K562 (cell line): ENCODE results near the gene KXD1. TPM values are rescaled to one million over a fixed set of nuclear protein-coding genes. Genes with fewer than 3 reads are reported as not detected.

Source experiments
- ATAC-seq: fragments of 200-7000 bp; cut with Tn5 transposase; 3 replicates; pipeline ENCODE4 v1.9.1; 2020; ENCODE audit warnings: moderate library complexity
- BruUV-seq: library from RNA; stranded (reverse); fragments of 400-500 nt; replicated peaks from 2 replicates; lab custom pipeline; 2021; lab: Mats Ljungman, UMichigan
- CTCF ChIA-PET: fragments of 300-600 bp; formaldehyde crosslinking; extraction: SDS; loops from one replicate; lab custom pipeline; 2021; ENCODE audit warnings: low intra/inter-chr PET ratio; lab: Yijun Ruan, JAX
- POLR2A ChIA-PET: fragments of 300-600, 350-650 bp; sonication (Branson Sonifier 250); formaldehyde crosslinking; extraction: SDS; loops from one replicate; lab custom pipeline; 2021; ENCODE audit warnings: antibody characterized with exemption, inconsistent platforms; lab: Yijun Ruan, JAX
- DNase-seq, 4 experiments: peaks; one replicate each; pipeline versions ENCODE4 v3.0.0 to v3.0.0-alpha.2; 2011 to 2018; ENCODE audit warnings: low spot score in 3 of 4, mixed read lengths in 3 of 4; ENCODE audit errors: extremely low read depth in 1 of 4
- FAIRE-seq: peaks from 2 replicates; lab custom pipeline; 2011; peaks lifted over from hg19 to GRCh38; lab: Jason Lieb, UNC
- H2AFZ ChIP-seq: 2 replicates; pipeline ENCODE4 v1.6.0; 2011; ENCODE audit warnings: low read depth, low read length, control low read depth, inconsistent platforms
- H3K27ac ChIP-seq: fragments of 200-600 bp; 3 replicates; pipeline ENCODE4 v1.8.0; 2011; ENCODE audit warnings: low read depth, mild to moderate bottlenecking, control low read depth, inconsistent platforms, low read length, moderate library complexity, mixed read lengths; ENCODE audit errors: extremely low read depth
- H3K27me3 ChIP-seq, 2 experiments: fragments of 300-600 bp in 1 of 2; 2 replicates in 1 of 2; 3 replicates in 1 of 2; pipeline versions ENCODE4 v1.6.0 to v1.8.0; 2011; ENCODE audit warnings: inconsistent platforms in 2 of 2, low read length in 2 of 2, mild to moderate bottlenecking in 1 of 2, mixed read lengths in 1 of 2, moderate library complexity in 1 of 2; ENCODE audit not compliant: control insufficient read depth in 2 of 2, insufficient read depth in 2 of 2
- H3K36me3 ChIP-seq: fragments of 300-600 bp; 3 replicates; pipeline ENCODE4 v1.8.0; 2011; ENCODE audit warnings: mild to moderate bottlenecking, low read length, inconsistent platforms; ENCODE audit not compliant: control insufficient read depth, insufficient read depth
- H3K4me1 ChIP-seq, 2 experiments: fragments of 200-600 bp in 1 of 2; replicated peaks in 1 of 2; 2 replicates in 1 of 2; 3 replicates in 1 of 2; pipeline versions ENCODE4 v1.5.1 to v1.8.0; 2011; ENCODE audit warnings: inconsistent platforms in 2 of 2, low read length in 2 of 2, mild to moderate bottlenecking in 1 of 2, mixed read lengths in 1 of 2, moderate library complexity in 1 of 2; ENCODE audit not compliant: control insufficient read depth in 2 of 2, insufficient read depth in 2 of 2
- H3K4me2 ChIP-seq: 2 replicates; pipeline ENCODE4 v1.6.1; 2011; ENCODE audit warnings: low read length, control low read depth, inconsistent platforms, mixed read lengths; ENCODE audit not compliant: insufficient read depth
- H3K4me3 ChIP-seq: fragments of 200-600 bp; sonication (generic), shearing (Covaris generic); 2 replicates; pipeline ENCODE4 v1.5.1; 2016; ENCODE audit warnings: control low read depth, inconsistent platforms
- H3K79me2 ChIP-seq: fragments of 200-600 bp; 3 replicates; pipeline ENCODE4 v1.8.0; 2011; ENCODE audit warnings: low read length, inconsistent platforms; ENCODE audit not compliant: control insufficient read depth, insufficient read depth
- H3K9ac ChIP-seq, 2 experiments: 2 replicates each; pipeline versions ENCODE4 v1.6.0 to v1.6.1; 2011; ENCODE audit warnings: low read depth in 2 of 2, low read length in 2 of 2, control low read depth in 1 of 2, inconsistent platforms in 1 of 2, mild to moderate bottlenecking in 1 of 2, mixed read lengths in 1 of 2; ENCODE audit not compliant: insufficient read depth in 1 of 2
- H3K9me1 ChIP-seq: one replicate; pipeline ENCODE4 v1.6.0; 2011; ENCODE audit warnings: inconsistent platforms, mild to moderate bottlenecking, low read length, moderate library complexity; ENCODE audit not compliant: control insufficient read depth, insufficient read depth
- H3K9me3 ChIP-seq: replicated peaks from 2 replicates; pipeline ENCODE4 v1.5.1; 2011; ENCODE audit warnings: low read depth, low read length, inconsistent platforms; ENCODE audit not compliant: control insufficient read depth, insufficient read depth
- H4K20me1 ChIP-seq: replicated peaks from 2 replicates; pipeline ENCODE4 v1.6.1; 2011; ENCODE audit warnings: low read length, inconsistent platforms, mixed read lengths; ENCODE audit not compliant: control insufficient read depth, insufficient read depth
- NELFE ChIP-seq: IDR thresholded peaks from 2 replicates; pipeline ENCODE4 v1.6.1; 2011; ENCODE audit warnings: mild to moderate bottlenecking; ENCODE audit not compliant: insufficient read depth, insufficient read length
- RBFOX2 ChIP-seq: fragments of 200-400 bp; formaldehyde crosslinking; IDR thresholded peaks from 2 replicates; pipeline ENCODE4 v1.6.1; 2017; ENCODE audit warnings: low read depth, mild to moderate bottlenecking, low read length, moderate library complexity
- XRCC5 ChIP-seq: fragments of 200-400 bp; formaldehyde crosslinking; IDR thresholded peaks from 2 replicates; pipeline ENCODE4 v1.6.1; 2017; ENCODE audit warnings: low read depth, mild to moderate bottlenecking, low read length
- ZC3H8 ChIP-seq: fragments of 450-650 bp; IDR thresholded peaks from 2 replicates; pipeline ENCODE4 v1.6.1; 2017
- ZNF592 ChIP-seq: fragments of 450-650 bp; IDR thresholded peaks from 2 replicates; pipeline ENCODE4 v1.6.1; 2017; ENCODE audit warnings: antibody characterized with exemption, mild to moderate bottlenecking
- WGBS: fragments of 100-300 bp; shearing (Covaris generic); methylation state at CpG from one replicate; pipeline ENCODE4 v1.1.6; 2016; ENCODE audit warnings: low coverage, mixed read lengths; ENCODE audit not compliant: insufficient coverage; ENCODE audit errors: missing lambda C conversion rate; 5-methylcytosine and 5-hydroxymethylcytosine counted together
- in situ Hi-C: fragments of 300-500 bp; cut with MboI; formaldehyde crosslinking; loops from 4 replicates; pipeline ENCODE4 v1.15.0; 2018; ENCODE audit warnings: inconsistent platforms, mixed read lengths
- intact Hi-C: fragments of 100-400 bp; cut with micrococcal nuclease; formaldehyde crosslinking; loops from 2 replicates; pipeline ENCODE4 v1.14.2; 2022
- polyA plus RNA-seq, 8 experiments: library from polyadenylated mRNA; depleted of rRNA in 4 of 8; stranded (reverse) in 5 of 8; unstranded in 3 of 8; fragments of >200 nt; fragmentation: Nextera tagmentation in 2 of 8; fragmentation: Illumina TruSeq in 1 of 8; extraction: Ambion mirVana in 2 of 8; extraction: Trizol in 1 of 8; gene quantifications; 2 replicates each; pipeline versions ENCODE4 v1.2.1 to v1.2.3, GENCODE V29; 2011 to 2014; ENCODE audit warnings: inconsistent platforms in 1 of 8, missing spikeins in 1 of 8
- total RNA-seq, 7 experiments: library from RNA; depleted of rRNA in 6 of 7; stranded (reverse); fragments of >200 nt in 6 of 7; fragmentation: Illumina TruSeq in 2 of 7; extraction: Trizol in 2 of 7; gene quantifications; 2 replicates each; pipeline versions ENCODE4 v1.2.1 to v1.2.3, GENCODE V29; 2011 to 2021; ENCODE audit warnings: low replicate concordance in 1 of 7
- TF ChIP-seq, protein P1 (sequence below): sonication (generic); formaldehyde crosslinking; IDR thresholded peaks from 2 replicates; pipeline ENCODE4 v1.8.1; 2023; ENCODE audit warnings: missing genetic modification reagents, mild to moderate bottlenecking, borderline replicate concordance

The KXD1 gene
- total and polyA plus RNA-seq, 9 of the 15 experiments (the other 6 are each of a cell fraction or from before 2014, with no cell fraction given): 21.9 to 210 (median 118) TPM

GRCh38 chr19:18515959-18516358 is 41.7 kb upstream of the KXD1 start:
- no TSS peak for BruUV-seq

DNA sequence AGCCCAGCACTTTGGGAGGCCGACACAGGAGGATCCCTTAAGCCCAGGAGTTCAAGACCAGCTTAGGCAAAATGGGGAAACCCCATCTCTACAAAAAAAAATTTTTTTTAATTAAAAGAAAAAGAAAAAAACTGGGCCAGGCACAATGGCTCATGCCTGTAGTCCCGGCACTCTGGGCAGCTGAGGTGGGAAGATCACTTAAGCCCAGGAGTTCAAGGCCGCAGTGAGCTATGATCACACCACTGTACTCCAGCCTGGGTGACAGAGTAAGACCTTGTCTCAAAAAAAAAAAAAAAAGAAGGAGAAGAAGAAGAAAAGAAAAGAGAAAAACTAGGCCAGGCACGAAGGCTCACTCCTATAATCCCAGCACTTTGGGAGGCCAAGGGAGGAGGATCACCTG is 40.1 kb upstream of the KXD1 start:
- peaks cover 14% of the 10 kb centered on the region for H3K9me1 ChIP-seq
- ChIA-PET CTCF (interaction anchor here (0.6 kb wide), 1 partner anchor 21 kb away, joined by 4 read pairs; no protein-coding TSS in a partner anchor), POLR2A (interaction anchor here (1.1 to 7.0 kb wide), 3 partner anchors 9 to 40 kb away, joined by 3 to 84 read pairs (median 5); partner anchors contain the start of gene KXD1)
- no peak for ATAC-seq
- H2AFZ ChIP-seq: no peak overlapping the region
- no peak overlapping the region for H3K9ac ChIP-seq
- H3K79me2 ChIP-seq: peaks cover 90% of the 10 kb centered on the region
- in situ Hi-C loops (no loop called here), intact Hi-C loops (no loop called here)
- no peaks in the 10 kb centered on the region for H3K9me3 ChIP-seq
- H4K20me1 ChIP-seq: peaks cover 53% of the 10 kb centered on the region
- BruUV-seq: no TSS peak
- H3K4me1 ChIP-seq: peaks cover 20 to 39% of the 10 kb centered on the region in 2 experiments
- no peak overlapping the region for H3K4me2 ChIP-seq
- FAIRE-seq: no peak
- peaks cover 13% of the 10 kb centered on the region for H3K36me3 ChIP-seq
- H3K4me3 ChIP-seq: no peak overlapping the region
- no peak overlapping the region for H3K27ac ChIP-seq
- no peaks in the 10 kb centered on the region for H3K27me3 ChIP-seq
- no peak for DNase-seq
- 96% methylated on average over 4 of the region's 4 CpGs for WGBS
- TF ChIP-seq ZC3H8: no peak
- TF ChIP-seq, protein P1, sequence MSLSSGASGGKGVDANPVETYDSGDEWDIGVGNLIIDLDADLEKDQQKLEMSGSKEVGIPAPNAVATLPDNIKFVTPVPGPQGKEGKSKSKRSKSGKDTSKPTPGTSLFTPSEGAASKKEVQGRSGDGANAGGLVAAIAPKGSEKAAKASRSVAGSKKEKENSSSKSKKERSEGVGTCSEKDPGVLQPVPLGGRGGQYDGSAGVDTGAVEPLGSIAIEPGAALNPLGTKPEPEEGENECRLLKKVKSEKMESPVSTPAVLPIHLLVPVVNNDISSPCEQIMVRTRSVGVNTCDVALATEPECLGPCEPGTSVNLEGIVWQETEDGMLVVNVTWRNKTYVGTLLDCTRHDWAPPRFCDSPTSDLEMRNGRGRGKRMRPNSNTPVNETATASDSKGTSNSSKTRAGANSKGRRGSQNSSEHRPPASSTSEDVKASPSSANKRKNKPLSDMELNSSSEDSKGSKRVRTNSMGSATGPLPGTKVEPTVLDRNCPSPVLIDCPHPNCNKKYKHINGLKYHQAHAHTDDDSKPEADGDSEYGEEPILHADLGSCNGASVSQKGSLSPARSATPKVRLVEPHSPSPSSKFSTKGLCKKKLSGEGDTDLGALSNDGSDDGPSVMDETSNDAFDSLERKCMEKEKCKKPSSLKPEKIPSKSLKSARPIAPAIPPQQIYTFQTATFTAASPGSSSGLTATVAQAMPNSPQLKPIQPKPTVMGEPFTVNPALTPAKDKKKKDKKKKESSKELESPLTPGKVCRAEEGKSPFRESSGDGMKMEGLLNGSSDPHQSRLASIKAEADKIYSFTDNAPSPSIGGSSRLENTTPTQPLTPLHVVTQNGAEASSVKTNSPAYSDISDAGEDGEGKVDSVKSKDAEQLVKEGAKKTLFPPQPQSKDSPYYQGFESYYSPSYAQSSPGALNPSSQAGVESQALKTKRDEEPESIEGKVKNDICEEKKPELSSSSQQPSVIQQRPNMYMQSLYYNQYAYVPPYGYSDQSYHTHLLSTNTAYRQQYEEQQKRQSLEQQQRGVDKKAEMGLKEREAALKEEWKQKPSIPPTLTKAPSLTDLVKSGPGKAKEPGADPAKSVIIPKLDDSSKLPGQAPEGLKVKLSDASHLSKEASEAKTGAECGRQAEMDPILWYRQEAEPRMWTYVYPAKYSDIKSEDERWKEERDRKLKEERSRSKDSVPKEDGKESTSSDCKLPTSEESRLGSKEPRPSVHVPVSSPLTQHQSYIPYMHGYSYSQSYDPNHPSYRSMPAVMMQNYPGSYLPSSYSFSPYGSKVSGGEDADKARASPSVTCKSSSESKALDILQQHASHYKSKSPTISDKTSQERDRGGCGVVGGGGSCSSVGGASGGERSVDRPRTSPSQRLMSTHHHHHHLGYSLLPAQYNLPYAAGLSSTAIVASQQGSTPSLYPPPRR (CRISPR knock-in tag): no peak
- no peak for TF ChIP-seq ZNF592
- no peak for TF ChIP-seq XRCC5

More at GRCh38 chr19:18515959-18516358, 41.7 kb upstream of the KXD1 start:
- H4K20me1 ChIP-seq: peaks cover 55% of the 10 kb centered on the region
- H3K4me1 ChIP-seq: peaks cover 20 to 31% of the 10 kb centered on the region in 2 experiments
- POLR2A ChIA-PET: interaction anchor here (1.1 to 7.0 kb wide), 3 partner anchors 7 to 56 kb away, joined by 4 to 84 read pairs (median 4); partner anchors contain the start of gene UBA52
- peaks cover 14% of the 10 kb centered on the region for H3K9me1 ChIP-seq
- no peaks in the 10 kb centered on the region for H3K27me3 ChIP-seq
- peak overlapping the region in 1 of 2 experiments; percentile 26; a peak in 2 of 4 replicates for H3K9ac ChIP-seq
- H3K79me2 ChIP-seq: peaks cover 94% of the 10 kb centered on the region
- intact Hi-C loops: no loop called here
- H2AFZ ChIP-seq: no peak overlapping the region
- H3K9me3 ChIP-seq: no peaks in the 10 kb centered on the region
- 77% methylated on average over 5 of the region's 5 CpGs for WGBS
- TF ChIP-seq RBFOX2 (0 out of 2 replicates have a peak, but pooled peaks have one; percentile 40), NELFE (no peak)
- TF ChIP-seq, all 486 proteins: peak for 1
- Histone ChIP-seq H3K4me2 (no peak overlapping the region), H3K4me3 (no peak overlapping the region), H3K27ac (no peak overlapping the region), H3K36me3 (peaks cover 13% of the 10 kb centered on the region)
- FAIRE-seq: no peak
- CTCF ChIA-PET: no interaction called here
- no peak for DNase-seq
- no peak for ATAC-seq
- in situ Hi-C loops: no loop called here
